Coronary artery (tissue), 2 donors: ENCODE results near the gene DYNLT2.

Experiments used
- DNase-seq: peaks from one replicate; pipeline ENCODE4 v3.0.0-alpha.2; 2017; ENCODE audit warnings: low spot score
- H3K27ac ChIP-seq, 2 donors: fragments of 200-600 bp; sonication (generic); one replicate each; pipeline ENCODE4 v1.5.1; 2016 to 2019
- H3K4me3 ChIP-seq: fragments of 200-600 bp; sonication (generic); 2 replicates; pipeline ENCODE4 v1.5.1; 2016; ENCODE audit warnings: mild to moderate bottlenecking, moderate library complexity
- CTCF ChIP-seq: fragments of 200-600 bp; sonication (generic); IDR thresholded peaks from one replicate; pipeline ENCODE4 v1.5.1; 2019; ENCODE audit warnings: antibody characterized with exemption

Gene DYNLT2

GRCh38 chr6:169782966-169783365 is 31.6 kb upstream of the DYNLT2 start:
- DNase-seq = peak; percentile 59
- no peak for TF ChIP-seq CTCF
- H3K4me3 ChIP-seq = no peak overlapping the region

GRCh38 chr6:169780571-169781091 is 29.3 kb upstream of the DYNLT2 start:
- peak; percentile 33 for DNase-seq
- Histone ChIP-seq H3K27ac (no peak overlapping the region), H3K4me3 (no peak overlapping the region)
- TF ChIP-seq CTCF = no peak

More at GRCh38 chr6:169782966-169783365, 31.6 kb upstream of the DYNLT2 start:
- no peak overlapping the region for H3K27ac ChIP-seq

DNA sequence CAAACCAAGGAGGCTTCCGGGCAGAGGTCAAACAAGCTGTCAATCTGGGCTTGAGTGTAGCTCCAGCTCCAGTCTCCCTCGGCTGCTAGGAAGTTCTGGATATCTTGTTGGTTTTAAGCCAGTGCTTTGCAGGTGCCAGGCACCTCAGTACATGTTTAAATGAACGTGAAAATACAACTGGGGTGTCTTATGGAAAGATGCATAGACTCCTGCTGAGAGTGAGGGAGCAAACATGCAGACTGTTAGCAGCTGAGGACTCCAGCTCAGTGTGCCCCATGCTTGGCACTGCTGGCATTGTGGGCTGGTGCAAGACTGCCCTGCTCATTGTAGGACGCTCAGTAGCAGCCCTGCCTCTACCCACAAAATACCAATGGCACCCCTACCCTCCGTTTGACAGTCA is 28.5 kb upstream of the DYNLT2 start:
- DNase-seq = peak; percentile 31
- Histone ChIP-seq H3K4me3 (no peak overlapping the region), H3K27ac (no peak overlapping the region)
- no peak for TF ChIP-seq CTCF

DNA sequence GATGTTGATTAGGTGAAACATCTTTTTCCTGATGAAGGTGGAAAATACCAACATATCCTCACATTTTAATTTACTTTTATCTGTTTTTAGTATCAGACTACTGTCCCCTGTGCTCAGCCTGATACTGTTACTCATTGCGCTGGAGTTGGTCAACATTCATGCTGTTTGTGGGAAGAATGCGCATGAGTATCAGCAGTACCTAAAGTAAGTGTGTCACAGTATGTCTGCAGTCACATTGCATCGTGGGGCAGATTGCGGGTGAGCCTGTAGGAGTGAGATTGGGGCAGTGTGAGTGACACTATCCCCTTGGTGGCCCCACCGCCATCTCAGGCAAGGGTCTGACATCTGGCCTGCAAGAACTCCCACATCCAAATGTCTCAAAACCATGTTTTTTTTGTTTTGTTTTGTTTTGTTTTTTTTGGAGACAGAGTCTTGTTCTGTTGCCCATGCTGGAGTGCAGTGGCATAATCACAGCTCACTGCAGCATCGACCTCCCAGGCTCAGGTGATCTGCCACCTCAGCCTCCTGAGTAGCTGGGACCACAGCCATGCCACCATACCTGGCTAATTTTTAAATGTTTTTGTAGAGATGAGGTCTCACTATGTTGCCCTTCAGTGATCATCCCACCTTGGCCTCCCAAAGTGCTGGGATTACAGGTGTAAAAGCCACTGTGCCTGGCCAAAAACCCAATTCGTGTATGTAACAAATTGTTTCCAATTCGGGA is 27.9 kb upstream of the DYNLT2 start:
- DNase-seq = peak; percentile 17
- no peak overlapping the region for H3K4me3 ChIP-seq
- TF ChIP-seq CTCF = no peak
- no peak overlapping the region for H3K27ac ChIP-seq

- no peak for TF ChIP-seq CTCF
- DNase-seq = peak; percentile 68
These were observed 27.3 kb upstream of the DYNLT2 start for GRCh38 chr6:169778646-169779045.

DNA sequence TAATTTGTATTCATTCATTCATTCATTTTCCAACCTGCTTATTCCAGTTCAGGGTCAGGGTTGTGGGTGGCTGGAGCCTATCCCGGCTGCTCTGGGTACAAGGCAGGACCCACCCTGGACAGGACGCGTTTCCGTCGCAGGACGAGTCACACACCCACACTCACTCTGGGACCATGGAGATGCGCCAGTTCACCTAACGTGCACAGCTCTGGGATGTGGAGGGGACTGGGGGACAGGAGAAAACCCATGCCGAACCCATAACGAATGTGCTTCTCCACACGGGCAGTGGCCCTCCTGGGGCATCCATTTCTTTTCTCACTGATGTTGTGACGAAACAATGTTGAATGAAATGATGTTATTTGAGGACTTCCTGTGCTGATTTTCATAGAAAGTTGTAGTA is 26.5 kb upstream of the DYNLT2 start:
- peak; percentile 24 for DNase-seq
- no peak overlapping the region for H3K4me3 ChIP-seq
- no peak for TF ChIP-seq CTCF

More at GRCh38 chr6:169778646-169779045, 27.3 kb upstream of the DYNLT2 start:
- H3K27ac ChIP-seq = no peak overlapping the region
- no peak overlapping the region for H3K4me3 ChIP-seq

GRCh38 chr6:169776379-169776778 is 25.0 kb upstream of the DYNLT2 start:
- DNase-seq = peak; percentile 47

More for the DNA sequence above, 26.5 kb upstream of the DYNLT2 start:
- H3K27ac ChIP-seq = no peak overlapping the region

More at GRCh38 chr6:169776379-169776778, 25.0 kb upstream of the DYNLT2 start:
- no peak overlapping the region for H3K27ac ChIP-seq
- TF ChIP-seq CTCF = no peak
- H3K4me3 ChIP-seq = no peak overlapping the region
